UCSD-AML1 (cell line): Measurements from ENCODE around the gene TMEM150A.
A peak's percentile ranks its signal among the peaks of the same experiment; 100 is the strongest.
"Not testable (repeated sequence)": the region's sequence is repeated elsewhere in the genome, so short reads cannot be mapped to it uniquely, and the experiment has no call there.

Experiments used
- DNase-seq: peaks from one replicate; lab custom pipeline; 2025; ENCODE audit not compliant: unreplicated experiment; lab: John Stamatoyannopoulos, UW

TMEM150A gene

DNA sequence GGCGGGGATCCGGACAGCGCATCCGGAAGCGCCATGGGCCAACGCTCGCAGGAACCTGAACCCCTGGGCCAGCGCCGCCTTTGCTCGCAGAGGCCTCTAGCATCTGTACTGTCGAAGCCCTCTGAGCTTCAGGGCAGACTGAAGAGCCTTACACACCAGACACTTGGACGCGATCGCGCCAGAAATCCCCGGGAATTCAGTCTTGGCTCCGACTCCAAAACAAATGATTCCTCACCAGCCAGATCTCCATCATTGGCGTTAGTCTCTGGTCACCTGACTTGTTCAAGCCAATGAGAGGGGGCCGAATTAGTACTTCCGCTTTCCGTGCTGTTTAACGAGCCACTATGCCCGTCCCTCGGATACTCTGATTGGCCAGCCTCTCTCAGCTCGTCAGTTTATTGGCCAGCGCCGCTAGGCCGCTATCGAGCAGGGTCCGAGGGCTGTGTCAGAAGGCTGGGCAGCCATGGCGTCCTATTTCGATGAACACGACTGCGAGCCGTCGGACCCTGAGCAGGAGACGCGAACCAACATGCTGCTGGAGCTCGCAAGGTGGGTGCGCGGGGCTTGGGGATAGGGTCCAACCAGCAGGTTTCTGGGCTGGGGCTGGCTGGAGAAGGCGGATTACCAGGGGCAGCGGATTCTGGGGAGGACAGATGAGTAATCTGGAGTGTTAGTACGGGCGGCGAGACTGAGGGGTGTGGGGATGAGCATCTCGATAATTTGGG, 7.0 kb downstream of the TMEM150A start, which contains the start of gene RNF181:
TSS of gene RNF181 (plus strand) at position 445 of the 725 bp plus-strand sequence. CDS start at position 464, 19 bp downstream.
- peak; percentile 91 for DNase-seq

DNA sequence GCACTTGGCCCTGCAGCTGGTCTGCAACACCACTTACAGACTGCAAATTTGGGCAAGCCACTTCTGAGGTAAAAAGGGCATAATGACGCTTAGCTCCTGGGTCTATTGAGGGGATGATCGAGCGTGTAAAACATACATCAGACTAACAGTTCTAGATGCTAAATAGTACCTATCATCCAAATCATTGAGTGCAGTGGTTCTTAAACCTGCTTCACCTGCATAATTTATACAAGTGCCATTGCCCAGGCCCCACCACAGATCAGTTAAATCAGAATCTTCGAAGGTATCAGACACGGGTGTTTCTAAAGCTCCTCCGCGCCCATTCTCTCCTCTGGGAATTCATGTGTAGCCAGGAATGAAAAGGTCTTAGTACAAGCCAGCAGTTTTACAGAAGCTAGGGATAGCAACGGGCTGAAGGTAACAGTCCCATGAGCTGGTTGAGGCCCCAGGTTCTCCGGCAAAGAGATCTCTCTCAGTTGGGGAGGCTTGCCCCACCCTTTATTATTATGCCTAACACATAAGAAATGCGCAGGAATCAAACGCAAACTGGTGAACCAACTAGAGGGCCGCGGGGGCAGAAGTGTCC, 7.7 kb downstream of the TMEM150A start:
- no peak for DNase-seq

DNA sequence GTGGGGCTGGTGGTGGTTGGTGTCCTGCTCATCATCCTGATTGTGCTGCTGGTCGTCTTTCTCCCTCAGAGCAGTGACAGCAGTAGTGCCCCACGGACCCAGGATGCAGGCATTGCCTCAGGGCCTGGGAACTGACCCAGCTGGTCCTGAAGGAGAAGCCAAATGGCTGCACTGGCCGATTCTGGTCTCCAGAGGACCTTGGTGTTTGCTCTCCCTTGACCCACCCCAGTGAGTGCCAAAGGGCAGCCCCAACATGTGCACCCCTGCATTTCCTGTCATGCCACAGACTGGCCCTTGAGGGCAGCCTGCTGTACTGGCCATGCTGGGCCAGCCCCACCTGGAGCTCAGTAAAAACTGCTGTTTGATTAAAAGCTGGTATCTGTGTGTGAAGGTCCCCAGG, 9.5 kb downstream of the TMEM150A start:
- no peak for DNase-seq

DNA sequence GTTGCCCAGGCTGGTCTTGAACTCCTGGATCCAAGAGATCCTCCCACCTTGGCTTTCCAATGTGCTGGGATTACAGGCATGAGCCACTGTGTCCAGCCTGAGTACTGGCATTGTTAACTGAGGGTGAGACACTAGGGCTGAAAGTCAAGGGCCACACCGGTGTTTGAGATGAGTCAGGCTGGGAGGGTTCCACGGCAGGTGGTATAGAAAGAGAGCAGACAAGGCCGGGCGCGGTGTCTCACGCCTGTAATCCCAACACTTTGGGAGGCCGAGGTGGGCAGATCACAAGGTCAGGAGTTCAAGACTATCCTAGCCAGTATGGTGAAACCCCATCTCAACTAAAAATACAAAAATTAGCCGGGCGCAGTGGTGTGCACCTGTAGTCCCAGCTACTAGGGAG, 10.2 kb downstream of the TMEM150A start:
- DNase-seq = not testable (repeated sequence)

DNA sequence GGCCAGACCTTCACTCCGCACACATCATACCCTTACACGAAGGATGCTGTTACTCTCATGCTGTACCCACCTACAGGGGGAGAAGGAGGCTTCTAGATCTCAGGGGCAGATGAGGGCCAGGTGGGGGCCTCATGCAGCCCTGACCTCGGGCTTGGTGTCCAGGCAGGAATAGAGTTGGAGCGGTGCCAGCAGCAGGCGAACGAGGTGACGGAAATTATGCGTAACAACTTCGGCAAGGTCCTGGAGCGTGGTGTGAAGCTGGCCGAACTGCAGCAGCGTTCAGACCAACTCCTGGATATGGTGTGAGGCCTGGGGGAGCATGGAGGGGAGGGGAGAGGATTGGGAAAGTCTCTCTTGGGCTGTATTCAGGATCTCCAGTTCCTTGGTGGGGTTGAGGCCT, 10.9 kb downstream of the TMEM150A start:
- DNase-seq = no peak

DNA sequence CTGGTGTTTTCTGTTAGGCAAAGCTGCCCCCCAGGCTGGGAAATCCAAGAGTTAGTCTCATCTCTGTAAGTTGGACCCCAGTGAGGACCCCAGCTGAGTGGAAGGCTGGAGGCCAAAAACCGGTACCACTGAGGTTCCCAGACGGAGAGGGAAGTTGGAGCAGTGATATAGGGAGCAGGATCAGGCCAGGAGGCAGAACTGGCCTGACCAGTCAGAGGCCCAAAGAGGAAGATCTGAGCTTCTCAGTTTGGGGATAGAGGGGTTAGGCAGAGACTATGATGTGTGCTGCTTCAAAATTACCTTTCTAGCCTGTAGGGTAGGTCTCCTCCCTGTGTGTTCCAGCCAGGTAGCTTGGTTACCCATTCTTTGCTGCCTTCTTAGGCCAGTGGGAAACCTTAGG, 11.5 kb downstream of the TMEM150A start:
- no peak for DNase-seq

DNA sequence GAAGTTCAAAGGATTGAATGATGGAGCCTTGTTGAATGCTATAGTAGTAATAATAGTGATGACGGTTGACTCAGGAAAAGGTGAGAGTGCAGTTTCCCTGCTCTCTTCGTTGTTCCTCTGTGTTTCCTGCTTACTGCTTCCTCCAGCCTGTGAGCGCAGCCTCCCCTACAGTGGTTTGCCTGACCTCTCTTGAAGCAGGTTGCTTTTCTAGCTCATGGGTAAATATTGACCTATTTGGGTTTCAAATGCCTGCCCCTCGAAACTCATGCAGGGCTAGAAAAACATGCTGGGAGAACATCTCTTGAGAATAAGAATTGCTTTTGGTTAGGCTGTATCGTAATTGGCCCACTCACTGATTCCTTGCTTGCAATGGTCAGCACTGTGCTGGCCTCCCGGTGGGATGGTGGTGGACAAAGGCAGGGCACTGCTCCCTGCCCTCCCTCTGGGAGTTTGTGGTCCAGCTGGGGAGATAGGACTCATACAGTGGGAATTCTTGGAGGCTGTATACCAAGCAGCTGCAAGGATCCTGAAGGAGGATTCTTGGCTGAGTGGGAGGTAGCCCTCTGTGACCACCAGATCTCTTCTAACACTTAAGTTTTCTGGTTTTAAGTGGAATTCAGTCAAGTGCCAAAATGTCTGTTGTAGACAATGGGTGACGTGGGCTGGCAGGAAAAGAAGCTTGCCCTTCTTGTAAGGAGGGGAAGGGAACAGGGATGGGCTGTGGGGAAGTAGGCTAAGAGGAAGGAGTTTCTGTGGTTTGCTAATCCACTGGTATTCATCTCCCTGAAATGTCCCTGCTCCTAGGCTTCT, 12.3 kb downstream of the TMEM150A start:
- peak; percentile 35 for DNase-seq

DNA sequence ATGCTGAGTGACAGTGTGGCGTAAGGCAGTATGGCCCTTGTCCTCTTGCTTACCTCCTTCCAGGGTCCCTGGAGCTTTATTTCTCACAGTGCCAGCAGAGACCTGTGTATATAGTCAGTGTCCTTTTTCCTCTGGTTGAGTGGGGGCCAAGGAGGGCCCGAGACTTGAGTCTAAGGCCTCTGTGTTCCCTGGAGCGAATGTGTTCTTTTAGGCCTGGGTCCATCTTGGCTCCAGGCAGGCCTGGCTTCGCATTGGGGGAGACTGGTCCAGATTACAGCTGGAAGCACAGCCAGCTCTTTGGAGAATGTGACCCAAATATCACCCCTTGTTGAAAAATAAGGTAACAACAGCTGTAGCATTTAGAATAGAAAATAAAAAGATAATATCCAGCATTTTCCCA, 13.3 kb downstream of the TMEM150A start:
- no peak for DNase-seq

DNA sequence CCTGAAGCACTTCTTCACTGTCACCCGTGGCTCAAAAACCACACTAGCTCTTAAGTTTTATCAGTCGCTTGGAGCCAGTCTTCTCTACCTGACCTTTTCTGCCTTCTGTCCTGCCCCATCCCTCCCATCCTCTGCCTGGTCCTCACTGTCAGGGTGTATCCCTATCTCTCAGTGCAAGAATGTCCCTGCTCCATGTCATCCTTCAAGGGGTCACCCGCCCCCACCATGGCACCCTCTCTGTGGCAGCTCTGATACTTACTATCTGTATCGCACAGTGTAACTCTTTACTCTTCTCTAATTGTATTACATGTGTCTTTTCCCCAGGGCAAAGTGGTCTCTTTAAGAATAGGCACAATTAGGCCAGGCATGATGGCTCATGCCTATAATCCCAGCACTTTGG, 13.9 kb downstream of the TMEM150A start:
- DNase-seq = no peak

DNA sequence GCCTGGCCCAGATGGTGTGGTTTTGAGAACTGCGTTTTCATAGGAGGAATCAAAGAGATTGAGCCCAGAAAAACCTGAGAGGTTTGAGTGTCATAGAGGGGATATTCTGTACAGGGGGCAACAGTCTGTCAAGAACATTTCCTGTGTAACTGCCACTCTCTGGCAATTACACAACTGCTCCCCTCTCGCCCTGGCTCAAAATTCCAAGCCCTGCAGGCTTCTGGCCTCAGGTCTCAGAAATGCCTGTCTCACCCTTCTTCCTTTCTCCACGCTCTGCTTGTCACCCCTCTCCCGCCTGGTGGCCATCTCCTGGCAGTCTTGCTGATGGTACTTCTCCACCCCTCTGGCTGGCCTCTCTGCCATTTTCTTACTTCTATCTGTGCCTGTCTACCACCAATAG, 14.3 kb downstream of the TMEM150A start:
- DNase-seq = peak; percentile 27

DNA sequence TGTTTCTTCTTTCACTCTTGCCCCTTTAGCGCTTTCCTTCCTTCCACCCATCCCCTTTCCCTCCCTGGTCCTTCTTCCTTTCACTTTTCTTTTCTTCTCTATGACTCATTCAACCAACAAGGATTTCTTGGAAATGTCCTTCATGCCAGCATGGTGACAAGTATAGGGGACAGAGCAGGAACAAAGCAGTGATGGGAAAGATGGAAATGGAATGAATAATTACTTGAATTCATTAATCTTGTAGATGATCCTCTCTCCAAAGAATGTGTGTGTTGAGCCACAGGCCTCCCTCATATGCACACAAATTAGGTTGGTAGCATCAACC, 16.8 kb downstream of the TMEM150A start:
- no peak for DNase-seq

DNA sequence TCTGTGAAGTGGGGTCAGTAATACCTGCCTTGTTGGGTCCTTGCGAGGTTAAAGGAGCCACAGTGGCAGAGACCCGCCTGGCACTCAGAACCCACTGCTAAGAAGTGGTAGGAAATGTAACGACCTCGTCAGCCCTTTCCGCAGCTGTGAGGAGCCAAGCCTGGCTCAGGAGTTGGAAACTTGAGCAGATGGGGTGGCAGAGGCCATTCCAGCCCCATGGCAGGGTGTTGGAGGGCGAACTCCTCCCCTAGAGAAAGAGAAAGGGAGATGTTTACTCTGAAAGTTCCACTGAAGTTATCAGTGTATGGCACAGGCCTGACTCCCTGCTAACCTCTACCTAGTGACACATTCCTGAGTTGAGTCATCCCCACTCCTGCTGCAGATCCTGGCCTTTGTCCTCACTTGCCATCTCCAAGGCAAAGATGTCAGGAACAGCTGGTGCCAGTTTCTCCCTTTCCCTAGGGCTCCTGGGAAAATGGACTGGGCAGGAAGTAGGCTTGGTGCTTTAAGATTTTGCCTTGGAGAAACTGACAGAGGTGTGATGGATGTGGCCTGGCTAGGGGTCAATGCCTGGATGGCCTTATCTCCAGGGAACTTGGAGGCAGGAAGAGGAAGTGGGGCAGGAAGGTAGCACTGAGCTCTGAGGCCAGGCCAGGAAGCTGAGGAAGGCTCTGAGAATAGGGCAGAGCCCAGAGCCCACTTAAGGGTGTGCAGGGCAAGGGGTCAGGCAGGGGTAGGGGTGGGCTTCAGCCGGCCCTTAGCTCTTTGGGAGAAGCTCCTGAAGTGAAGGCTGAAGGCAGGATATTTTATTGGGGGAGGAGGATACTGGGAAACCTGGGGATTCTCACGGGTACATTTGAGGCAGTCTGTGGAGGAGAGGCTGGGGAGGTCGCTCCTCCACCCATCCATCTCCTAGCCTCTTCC, 17.4 kb downstream of the TMEM150A start:
- DNase-seq = peak; percentile 67

DNA sequence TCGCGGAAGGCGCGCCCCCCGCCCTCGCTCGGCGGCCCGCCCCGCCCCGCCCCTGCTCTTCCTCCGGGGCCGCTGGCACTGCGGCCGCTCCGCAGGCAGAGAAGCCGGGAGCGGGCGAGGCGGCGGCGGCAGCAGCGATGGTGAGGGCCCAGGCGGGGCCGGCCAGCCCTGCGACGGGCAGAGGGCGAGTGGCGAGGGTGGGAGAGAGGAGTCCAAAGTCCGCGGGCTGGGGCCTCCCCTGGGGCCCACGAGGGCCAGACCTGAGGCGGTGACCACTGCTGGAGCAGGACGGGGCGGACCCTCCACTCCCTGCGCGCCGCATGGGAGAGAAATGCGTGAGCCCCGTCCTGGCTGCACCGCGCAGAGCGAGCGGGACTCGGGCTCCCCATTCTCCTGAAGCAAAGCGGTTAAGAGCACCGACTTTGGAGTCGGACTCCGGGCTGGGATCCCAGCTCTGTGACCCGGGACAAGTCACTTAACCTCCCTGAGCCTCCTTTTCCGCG, 18.1 kb downstream of the TMEM150A start, which contains the start of gene VAMP5:
TSS of gene VAMP5 (plus strand) at position 78 of the 503 bp plus-strand sequence. CDS start at position 138, 60 bp downstream.
- DNase-seq = no peak

DNA sequence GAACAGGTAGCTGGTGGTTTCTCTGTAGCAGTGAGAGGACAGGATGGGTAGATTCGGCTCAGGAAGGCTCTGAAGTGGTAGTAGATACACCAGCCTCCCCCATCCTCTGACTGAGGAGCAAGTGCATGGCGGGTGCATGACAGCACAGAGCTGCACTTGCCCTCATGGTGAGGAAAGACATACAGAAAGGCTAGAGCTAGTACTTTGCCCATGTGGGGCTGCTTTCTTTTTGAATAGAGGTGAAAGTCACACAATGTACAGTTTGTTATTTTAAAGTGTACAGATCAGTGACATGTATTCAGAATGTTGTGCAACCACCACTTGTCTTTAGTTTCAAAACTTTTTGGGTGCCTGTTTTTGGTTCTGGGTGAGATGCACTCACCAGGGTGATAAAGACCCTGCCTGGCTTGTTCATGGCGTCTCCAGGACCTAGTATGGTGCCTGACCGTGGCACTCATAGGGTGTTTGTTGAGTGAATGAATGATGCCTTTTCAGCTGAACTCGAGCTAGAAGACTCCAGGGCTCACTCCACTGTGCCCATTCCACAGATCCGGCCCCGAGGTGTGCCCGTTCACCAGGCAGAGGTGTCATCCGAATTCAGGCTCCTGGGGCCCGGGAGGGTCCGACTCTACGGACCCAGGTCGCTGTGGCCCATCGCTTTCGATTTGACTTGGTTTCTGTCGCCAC, 18.7 kb downstream of the TMEM150A start:
- no peak for DNase-seq

DNA sequence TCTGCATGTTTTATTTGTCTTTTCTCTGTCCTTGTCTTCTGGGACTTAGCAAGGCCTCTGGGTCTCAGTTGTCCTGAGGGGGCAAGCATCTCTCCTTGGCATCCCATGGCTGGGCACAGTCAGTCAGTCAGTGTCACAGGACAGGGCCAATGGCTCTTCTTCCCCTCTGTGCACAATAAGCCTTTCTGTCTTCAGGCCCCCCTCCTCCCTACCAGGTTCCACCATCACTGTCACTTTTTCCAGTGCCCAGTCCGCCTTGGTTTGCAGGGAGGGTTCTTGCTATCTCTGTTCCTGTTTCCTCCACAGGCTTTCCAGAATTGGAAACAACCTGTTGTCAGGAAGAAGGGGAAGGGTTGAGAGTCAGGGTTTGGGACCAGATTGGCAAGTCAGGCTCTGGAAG, 20.0 kb downstream of the TMEM150A start:
- peak; percentile 51 for DNase-seq

DNA sequence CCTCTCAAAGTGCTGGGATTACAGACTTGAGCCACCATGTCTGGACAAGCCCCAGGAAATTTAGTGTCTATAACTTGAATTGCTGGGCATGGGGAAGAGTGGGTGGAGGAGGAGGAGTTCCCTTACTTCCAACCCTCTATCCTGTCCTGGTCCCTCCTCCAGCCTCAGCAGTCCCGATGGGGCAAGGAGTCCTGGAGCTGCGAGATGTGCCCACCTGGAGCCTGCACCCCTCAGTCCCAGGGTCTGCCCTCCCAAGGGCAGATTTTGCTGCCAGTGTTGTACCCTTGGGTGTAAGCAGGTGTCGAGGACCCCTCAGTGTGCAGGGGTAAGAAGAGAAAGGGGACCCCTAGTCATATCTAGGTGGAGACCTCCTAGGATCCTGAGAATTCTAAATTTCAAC, 22.3 kb downstream of the TMEM150A start:
- DNase-seq = no peak

DNA sequence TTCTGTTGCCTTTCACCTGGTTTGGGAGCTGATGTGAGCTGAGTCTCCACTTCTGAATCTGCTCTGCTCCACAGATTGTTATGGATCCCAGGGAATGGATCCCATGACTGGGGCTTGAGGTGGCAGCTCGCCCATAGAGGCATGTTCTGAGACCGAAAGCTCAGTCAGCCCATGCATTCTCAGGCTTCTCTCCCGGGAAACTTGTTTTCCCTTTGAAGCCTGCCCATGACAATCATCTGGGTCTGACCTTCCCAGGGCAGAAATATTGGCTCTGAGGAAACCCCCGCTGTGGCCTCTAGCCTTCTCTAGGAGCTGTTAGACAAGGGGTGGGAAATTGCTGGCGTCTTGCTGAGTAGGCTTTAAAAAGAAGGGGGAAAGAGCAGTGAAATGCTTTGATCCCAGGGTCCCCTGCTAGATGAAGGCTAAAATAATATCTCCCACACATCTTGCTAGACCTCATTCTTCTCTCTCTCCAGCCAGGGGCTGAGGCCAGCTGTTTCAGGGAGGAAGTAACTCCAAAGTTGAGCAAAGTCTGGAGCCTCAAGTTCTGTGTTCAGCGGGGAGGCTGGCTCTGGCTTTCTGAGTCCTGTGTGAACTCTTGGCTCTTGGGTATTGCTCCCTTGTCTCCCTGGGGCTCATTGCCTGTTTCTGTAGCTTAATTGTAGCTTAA, 23.1 kb downstream of the TMEM150A start:
- DNase-seq = peak; percentile 44

DNA sequence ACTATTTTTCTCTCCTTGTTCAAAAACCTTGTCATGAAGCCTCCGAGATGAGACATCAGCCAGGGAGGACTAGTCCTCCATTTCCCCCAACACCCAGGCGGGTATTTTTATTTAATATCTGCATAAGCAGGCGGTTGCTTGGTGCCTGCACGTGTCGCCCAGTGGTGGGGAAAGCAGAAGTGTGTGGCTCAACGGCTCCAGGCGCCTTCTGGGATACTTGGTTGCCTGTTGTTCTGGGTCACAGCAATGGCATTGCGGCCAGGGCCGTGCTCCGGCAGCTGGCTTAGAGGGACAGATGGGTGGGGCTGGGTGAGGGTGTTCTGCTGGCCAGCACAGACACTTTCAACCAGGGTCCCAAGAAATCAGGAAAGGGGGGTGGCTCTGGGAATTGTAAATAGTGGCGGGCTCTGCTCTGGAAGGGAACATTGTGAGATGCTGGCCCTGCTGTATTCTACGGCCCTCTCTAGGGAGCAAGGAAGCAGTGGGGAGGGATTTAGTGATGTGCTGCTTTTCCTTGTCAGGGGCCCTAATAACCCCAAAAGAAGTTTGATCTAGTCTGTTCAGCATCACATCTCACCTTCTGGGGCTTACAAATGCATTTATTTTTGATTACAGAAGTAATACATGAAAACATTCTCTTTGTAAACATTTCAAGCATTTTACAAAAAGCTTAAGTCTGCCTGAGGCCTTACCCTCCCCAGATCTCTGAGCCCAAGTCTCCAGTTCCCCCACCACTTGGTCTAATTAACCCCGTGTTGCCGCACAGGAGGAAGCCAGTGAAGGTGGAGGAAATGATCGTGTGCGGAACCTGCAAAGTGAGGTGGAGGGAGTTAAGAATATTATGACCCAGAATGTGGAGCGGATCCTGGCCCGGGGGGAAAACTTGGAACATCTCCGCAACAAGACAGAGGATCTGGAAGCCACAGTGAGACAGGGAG, 24.0 kb downstream of the TMEM150A start:
- DNase-seq = peak; percentile 67
